Natural killer cell (primary cell): ENCODE data around the gene SPHK2. TPM values are rescaled to one million over a fixed set of nuclear protein-coding genes. Genes with fewer than 3 reads are reported as not detected.

Source experiments
- ATAC-seq, 3 donors: fragments of 150-1000 bp in 2 of 3; fragments of 200-7000 bp in 1 of 3; cut with Tn5 transposase; 1 replicate in 1 of 3; 2 replicates in 2 of 3; pipeline ENCODE4 v1.10.0; 2021; ENCODE audit warnings: mild to moderate bottlenecking in 2 of 3, moderate library complexity in 2 of 3
- DNase-seq, 2 donors: peaks; one replicate each; pipeline versions ENCODE4 v3.0.0 to v3.0.0-alpha.2; 2013 to 2021; ENCODE audit warnings: mixed read lengths in 1 of 2
- H3K27ac ChIP-seq: one replicate; pipeline ENCODE4 v1.5.1; 2013; ENCODE audit warnings: mild to moderate bottlenecking, low read length
- H3K27me3 ChIP-seq: one replicate; pipeline ENCODE4 v1.6.1; 2013; ENCODE audit warnings: low read length; ENCODE audit not compliant: control insufficient read depth, insufficient read depth
- H3K36me3 ChIP-seq: one replicate; pipeline ENCODE4 v1.6.1; 2013; ENCODE audit warnings: low read length; ENCODE audit not compliant: control insufficient read depth, insufficient read depth
- H3K4me1 ChIP-seq: one replicate; pipeline ENCODE4 v1.6.1; 2013; ENCODE audit warnings: low read length; ENCODE audit not compliant: control insufficient read depth, insufficient read depth
- H3K4me3 ChIP-seq: one replicate; pipeline ENCODE4 v1.5.1; 2013; ENCODE audit warnings: low read length
- H3K9me3 ChIP-seq: one replicate; pipeline ENCODE4 v1.6.1; 2013; ENCODE audit warnings: low read length; ENCODE audit not compliant: control insufficient read depth, insufficient read depth
- H3K27ac Mint-ChIP-seq, 2 donors: one replicate each; pipeline ENCODE4 v1.8.0; 2022; ENCODE audit warnings: mild to moderate bottlenecking in 2 of 2, mixed read lengths in 2 of 2, moderate library complexity in 1 of 2
- H3K27me3 Mint-ChIP-seq, 2 donors: one replicate each; pipeline ENCODE4 v1.8.0; 2022; ENCODE audit warnings: low read depth in 2 of 2, mixed read lengths in 2 of 2
- H3K36me3 Mint-ChIP-seq: one replicate; pipeline ENCODE4 v1.8.0; 2022; ENCODE audit warnings: mixed read lengths
- H3K4me1 Mint-ChIP-seq, 2 donors: one replicate each; pipeline ENCODE4 v1.8.0; 2022; ENCODE audit warnings: mixed read lengths in 2 of 2
- H3K4me3 Mint-ChIP-seq: one replicate; pipeline ENCODE4 v1.8.0; 2022; ENCODE audit warnings: mild to moderate bottlenecking, moderate library complexity, mixed read lengths
- H3K9me3 Mint-ChIP-seq, 2 donors: one replicate each; pipeline ENCODE4 v1.8.0; 2022; ENCODE audit warnings: mixed read lengths in 2 of 2
- WGBS: methylation state at CpG from one replicate; pipeline ENCODE4 v1.1.7; 2013; ENCODE audit warnings: missing lambda C conversion rate; ENCODE audit not compliant: insufficient coverage; 5-methylcytosine and 5-hydroxymethylcytosine counted together
- intact Hi-C: fragments of 100-400 bp; cut with micrococcal nuclease; formaldehyde crosslinking; loops from one replicate; pipeline ENCODE4 v1.14.2; 2022
- total RNA-seq, 4 donors: library from RNA; stranded (reverse); fragments of 120-200 nt in 1 of 4; gene quantifications; one replicate each; pipeline versions ENCODE4 v1.2.3 to v1.2.4, GENCODE V29; 2013 to 2022
- TF ChIP-seq, protein P1 (sequence below): fragments of 200-600 bp; IDR thresholded peaks from one replicate; pipeline ENCODE4 v1.8.0; 2022; ENCODE audit warnings: antibody characterized with exemption

Gene SPHK2
- total RNA-seq, 3 donors from 2014 or later (not counting 1 experiment from before 2014, with no cell fraction given) = 18.6 to 28.3 (median 23.2) TPM

DNA sequence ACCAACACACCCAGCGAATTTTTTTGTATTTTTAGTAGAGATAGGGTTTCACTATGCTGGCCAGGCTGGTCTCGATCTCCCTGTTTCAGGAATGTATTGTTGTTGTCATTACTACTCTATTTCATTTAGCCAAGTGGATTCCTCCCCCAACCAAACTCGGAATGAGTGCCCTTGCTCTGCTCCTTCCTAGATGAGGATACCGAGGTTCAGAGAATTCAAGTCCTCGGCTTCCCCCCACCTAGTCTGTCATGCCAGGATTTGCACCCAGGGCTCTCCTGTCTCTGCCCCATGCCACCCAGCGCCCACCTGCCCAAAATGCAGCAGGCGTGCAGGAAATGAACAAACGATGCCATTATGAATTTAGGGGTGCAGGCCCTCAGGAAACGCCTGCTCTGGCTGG is 16.3 kb upstream of the SPHK2 start:
- TF ChIP-seq, protein P1, sequence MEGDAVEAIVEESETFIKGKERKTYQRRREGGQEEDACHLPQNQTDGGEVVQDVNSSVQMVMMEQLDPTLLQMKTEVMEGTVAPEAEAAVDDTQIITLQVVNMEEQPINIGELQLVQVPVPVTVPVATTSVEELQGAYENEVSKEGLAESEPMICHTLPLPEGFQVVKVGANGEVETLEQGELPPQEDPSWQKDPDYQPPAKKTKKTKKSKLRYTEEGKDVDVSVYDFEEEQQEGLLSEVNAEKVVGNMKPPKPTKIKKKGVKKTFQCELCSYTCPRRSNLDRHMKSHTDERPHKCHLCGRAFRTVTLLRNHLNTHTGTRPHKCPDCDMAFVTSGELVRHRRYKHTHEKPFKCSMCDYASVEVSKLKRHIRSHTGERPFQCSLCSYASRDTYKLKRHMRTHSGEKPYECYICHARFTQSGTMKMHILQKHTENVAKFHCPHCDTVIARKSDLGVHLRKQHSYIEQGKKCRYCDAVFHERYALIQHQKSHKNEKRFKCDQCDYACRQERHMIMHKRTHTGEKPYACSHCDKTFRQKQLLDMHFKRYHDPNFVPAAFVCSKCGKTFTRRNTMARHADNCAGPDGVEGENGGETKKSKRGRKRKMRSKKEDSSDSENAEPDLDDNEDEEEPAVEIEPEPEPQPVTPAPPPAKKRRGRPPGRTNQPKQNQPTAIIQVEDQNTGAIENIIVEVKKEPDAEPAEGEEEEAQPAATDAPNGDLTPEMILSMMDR = no peak
- whole genome bisulfite sequencing = 84% methylated on average over 8 of the region's 9 CpGs
- Mint-ChIP-seq H3K36me3 (no peaks in the 10 kb centered on the region), H3K27me3 (peaks cover 0 to 3% of the 10 kb centered on the region in 2 donors), H3K9me3 (no peaks in the 10 kb centered on the region), H3K4me3 (no peak overlapping the region), H3K4me1 (no peaks in the 10 kb centered on the region), H3K27ac (no peak overlapping the region)
- no peaks in the 10 kb centered on the region for H3K4me1 ChIP-seq
- DNase-seq (no peak), ATAC-seq (no peak)
- no peaks in the 10 kb centered on the region for H3K9me3 ChIP-seq
- no peaks in the 10 kb centered on the region for H3K36me3 ChIP-seq
- H3K27ac ChIP-seq = no peak overlapping the region
- no peak overlapping the region for H3K4me3 ChIP-seq
- no peaks in the 10 kb centered on the region for H3K27me3 ChIP-seq
- intact Hi-C loops = no loop called here

DNA sequence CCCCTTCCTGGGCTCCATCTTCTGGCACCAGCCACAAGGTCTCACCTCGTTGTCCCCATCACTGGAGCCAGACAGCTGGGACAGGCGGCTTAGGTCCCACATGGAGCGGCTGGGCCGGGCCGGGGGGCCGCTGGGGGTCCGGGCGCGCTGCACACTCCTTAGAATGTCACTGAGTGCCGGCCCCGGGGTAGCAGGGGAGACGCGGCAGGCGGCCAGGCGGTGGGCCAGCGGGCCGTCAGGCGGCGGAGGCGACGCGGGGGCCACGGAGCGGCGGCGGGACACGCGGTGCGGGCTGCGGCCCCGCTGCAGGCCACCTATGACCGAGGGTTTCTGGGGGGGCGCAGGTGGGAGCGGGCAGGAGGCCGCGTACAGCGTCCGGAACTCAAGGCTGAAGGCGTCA is 15.9 kb upstream of the SPHK2 start:
- Histone ChIP-seq H3K4me3 (no peak overlapping the region), H3K9me3 (no peaks in the 10 kb centered on the region), H3K27me3 (no peaks in the 10 kb centered on the region), H3K27ac (no peak overlapping the region), H3K36me3 (no peaks in the 10 kb centered on the region), H3K4me1 (no peaks in the 10 kb centered on the region)
- no peak for ATAC-seq
- no peak for DNase-seq
- Mint-ChIP-seq H3K4me1 (no peaks in the 10 kb centered on the region), H3K36me3 (no peaks in the 10 kb centered on the region), H3K27me3 (peaks cover 0 to 3% of the 10 kb centered on the region in 2 donors), H3K9me3 (no peaks in the 10 kb centered on the region), H3K27ac (no peak overlapping the region), H3K4me3 (no peak overlapping the region)
- 94% methylated on average over 39 of the region's 39 CpGs for WGBS
- TF ChIP-seq, protein P1 = no peak
- intact Hi-C loops = no loop called here

DNA sequence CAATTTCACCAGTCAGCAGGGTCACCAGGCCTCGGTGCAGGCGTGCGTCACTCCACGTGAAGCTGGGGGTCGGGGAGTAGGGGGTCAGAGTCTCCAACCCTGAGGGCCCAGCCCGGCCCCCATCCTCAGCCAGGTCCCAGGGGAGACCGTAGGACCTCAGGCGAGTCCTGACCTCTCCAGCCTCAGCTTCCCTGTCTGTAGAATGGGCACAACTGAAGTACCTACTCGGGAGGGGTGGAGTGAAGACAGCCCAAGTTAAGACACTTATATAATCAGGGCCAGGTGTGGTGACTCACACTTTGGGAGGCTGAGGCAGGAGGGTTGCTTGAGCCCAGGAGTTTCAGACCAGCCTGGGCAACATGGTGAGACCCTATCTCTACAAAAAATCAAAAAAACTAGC is 15.5 kb upstream of the SPHK2 start:
- peaks cover 0 to 3% of the 10 kb centered on the region in 2 donors for H3K4me1 Mint-ChIP-seq
- WGBS = 91% methylated on average over 9 of the region's 9 CpGs
- Histone ChIP-seq H3K9me3 (no peaks in the 10 kb centered on the region), H3K4me1 (peaks cover 3% of the 10 kb centered on the region), H3K27ac (no peak overlapping the region), H3K4me3 (no peak overlapping the region), H3K27me3 (no peaks in the 10 kb centered on the region), H3K36me3 (no peaks in the 10 kb centered on the region)
- DNase-seq = no peak
- no peak for ATAC-seq
- no peak overlapping the region for H3K27ac Mint-ChIP-seq
- peaks cover 0 to 3% of the 10 kb centered on the region in 2 donors for H3K27me3 Mint-ChIP-seq
- no peaks in the 10 kb centered on the region for H3K36me3 Mint-ChIP-seq
- H3K4me3 Mint-ChIP-seq = no peak overlapping the region
- no peaks in the 10 kb centered on the region for H3K9me3 Mint-ChIP-seq
- intact Hi-C loops = no loop called here
- TF ChIP-seq, protein P1 = no peak
